Measurements from ENCODE around the gene LCA5L. TPM values are rescaled to one million over a fixed set of nuclear protein-coding genes. Genes with fewer than 3 reads are reported as not detected.
A peak's percentile ranks its signal among the peaks of the same experiment; 100 is the strongest.

The LCA5L gene
- total and polyA plus RNA-seq, 2 experiments from 2014 or later: 0.69 to 1.4 TPM

GRCh38 chr21:39451332-39452206 lies 6.0 kb upstream of the LCA5L start, which contains the start of gene SH3BGR:
TSS of gene SH3BGR (plus strand) at chr21:39451970. CDS start at chr21:39452097, 127 bp downstream.
- TF ChIP-seq POLR2AphosphoS5 (IDR thresholded peaks at IDR 0.05; ENCODE audit: low read depth) (no peak), ZNF462 (CRISPR knock-in tag; IDR thresholded peaks at IDR 0.05) (no peak), CREB1 (CRISPR knock-in tag; IDR thresholded peaks at IDR 0.05; ENCODE audit: low read depth) (peak; percentile 40; the same call in 1 of the 2 replicates)
- peak; percentile 95 for ATAC-seq

GRCh38 chr21:39447264-39447663 lies 1.7 kb upstream of the LCA5L start:
- peaks cover 37% of the 10 kb centered on the region for H3K4me1 Mint-ChIP-seq
- H3K27me3 ChIP-seq (ENCODE audit: insufficient read depth): no peaks in the 10 kb centered on the region
- H3K27me3 Mint-ChIP-seq (ENCODE audit: insufficient read depth, low read depth, poor library complexity): peaks cover 14% of the 10 kb centered on the region
- H3K9me2 ChIP-seq (ENCODE audit: insufficient read depth): no peaks in the 10 kb centered on the region
- H4K20me1 ChIP-seq (replicated peaks; ENCODE audit: insufficient read depth): no peaks in the 10 kb centered on the region
- H3K79me2 ChIP-seq (replicated peaks; ENCODE audit: insufficient read depth): no peaks in the 10 kb centered on the region
- H3K4me1 ChIP-seq (ENCODE audit: insufficient read depth): peaks cover 37% of the 10 kb centered on the region
- H3K4me2 ChIP-seq: no peak overlapping the region
- no peak overlapping the region for H3K4me3 ChIP-seq
- no peak overlapping the region for H3K4me3 Mint-ChIP-seq
- ATAC-seq: no peak
- H3F3A ChIP-seq (replicated peaks; ENCODE audit: low read depth): peaks cover 8% of the 10 kb centered on the region; the same call in 1 of the 2 replicates
- no peak for DNase-seq (ENCODE audit: low spot score)
- no peaks in the 10 kb centered on the region for H3K9me3 Mint-ChIP-seq
- H2AFZ ChIP-seq: no peak overlapping the region
- no peak overlapping the region for H3K27ac Mint-ChIP-seq
- H3K36me3 Mint-ChIP-seq (ENCODE audit: low read depth): no peaks in the 10 kb centered on the region; the same call in 2 of the 3 replicates
- H3K27ac ChIP-seq (ENCODE audit: low read depth): no peak overlapping the region
- H3K36me3 ChIP-seq (ENCODE audit: insufficient read depth): no peaks in the 10 kb centered on the region
- no peak for TF ChIP-seq ZNF462 (CRISPR knock-in tag; IDR thresholded peaks at IDR 0.05)

More at GRCh38 chr21:39451332-39452206, 6.0 kb upstream of the LCA5L start, which contains the start of gene SH3BGR:
- DNase-seq (ENCODE audit: low spot score): peak; percentile 93
- Mint-ChIP-seq H3K27me3 (ENCODE audit: insufficient read depth, low read depth, poor library complexity) (peaks cover 13% of the 10 kb centered on the region), H3K9me3 (no peaks in the 10 kb centered on the region), H3K27ac (peak within 1 kb of the TSS; percentile 16), H3K36me3 (ENCODE audit: low read depth) (no peaks in the 10 kb centered on the region), H3K4me3 (peak within 1 kb of the TSS; percentile 60), H3K4me1 (peaks cover 34% of the 10 kb centered on the region)
- Histone ChIP-seq H3K36me3 (ENCODE audit: insufficient read depth) (no peaks in the 10 kb centered on the region), H3K4me2 (peak within 1 kb of the TSS; percentile 63), H3K27me3 (ENCODE audit: insufficient read depth) (no peaks in the 10 kb centered on the region), H4K20me1 (replicated peaks; ENCODE audit: insufficient read depth) (no peaks in the 10 kb centered on the region), H3K27ac (ENCODE audit: low read depth) (peak within 1 kb of the TSS; percentile 67), H3K79me2 (replicated peaks; ENCODE audit: insufficient read depth) (no peaks in the 10 kb centered on the region), H2AFZ (peak within 1 kb of the TSS; percentile 8; the same call in 1 of the 2 replicates), H3K4me1 (ENCODE audit: insufficient read depth) (peaks cover 29% of the 10 kb centered on the region), H3K9me2 (ENCODE audit: insufficient read depth) (no peaks in the 10 kb centered on the region), H3F3A (replicated peaks; ENCODE audit: low read depth) (peaks cover 4% of the 10 kb centered on the region; the same call in 1 of the 2 replicates), H3K4me3 (peak within 1 kb of the TSS; percentile 37)
